Measurements from ENCODE around the gene GDAP1L1. TPM values are rescaled to one million over a fixed set of nuclear protein-coding genes. Genes with fewer than 3 reads are reported as not detected.
A peak's percentile ranks its signal among the peaks of the same experiment; 100 is the strongest.

GDAP1L1 gene
- total RNA-seq (2022) (2.5 and 4.2 TPM in 2 replicates), Bru-seq, nascent RNA (percentile 37 among the genes with signal in this experiment), BruChase-seq, experiment 1, labeled RNA remaining after a 2-hour chase (percentile 39 among the genes with signal in this experiment), BruChase-seq, experiment 2, labeled RNA remaining after a 6-hour chase (percentile 49 among the genes with signal in this experiment)
- long read RNA-seq, partial matches to known transcripts = 0 of 3 reads
- long read RNA-seq, other reads (novel, unspliced or antisense) = 3 of 3 reads

DNA sequence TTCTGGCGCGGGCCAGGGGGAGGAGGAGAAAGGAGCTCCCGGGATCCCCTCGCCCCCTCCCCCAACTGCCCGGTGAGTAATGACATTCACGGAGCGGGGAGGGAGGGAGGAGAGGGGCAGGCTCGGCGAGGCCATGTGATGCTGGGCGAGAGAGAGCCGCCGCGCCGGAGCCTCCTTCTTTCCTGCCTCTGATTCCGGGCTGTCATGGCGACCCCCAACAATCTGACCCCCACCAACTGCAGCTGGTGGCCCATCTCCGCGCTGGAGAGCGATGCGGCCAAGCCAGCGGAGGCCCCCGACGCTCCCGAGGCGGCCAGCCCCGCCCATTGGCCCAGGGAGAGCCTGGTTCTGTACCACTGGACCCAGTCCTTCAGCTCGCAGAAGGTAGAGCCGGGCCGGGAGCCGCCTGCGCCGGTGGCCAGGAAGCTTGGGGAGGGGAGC, at the start of gene GDAP1L1:
Gene GDAP1L1, plus strand, starts transcription at position 178 of the 441 bp plus-strand sequence. Its CDS starts 27 bp downstream, at position 205.
- POLR2A ChIA-PET = no interaction called here
- H3K4me3 Mint-ChIP-seq (ENCODE audit: unreplicated experiment) = no peak within 1 kb of the TSS
- no peaks in the 10 kb centered on the region for H3K27me3 ChIP-seq (replicated peaks; ENCODE audit: control insufficient read depth, insufficient read depth, low read length)

DNA sequence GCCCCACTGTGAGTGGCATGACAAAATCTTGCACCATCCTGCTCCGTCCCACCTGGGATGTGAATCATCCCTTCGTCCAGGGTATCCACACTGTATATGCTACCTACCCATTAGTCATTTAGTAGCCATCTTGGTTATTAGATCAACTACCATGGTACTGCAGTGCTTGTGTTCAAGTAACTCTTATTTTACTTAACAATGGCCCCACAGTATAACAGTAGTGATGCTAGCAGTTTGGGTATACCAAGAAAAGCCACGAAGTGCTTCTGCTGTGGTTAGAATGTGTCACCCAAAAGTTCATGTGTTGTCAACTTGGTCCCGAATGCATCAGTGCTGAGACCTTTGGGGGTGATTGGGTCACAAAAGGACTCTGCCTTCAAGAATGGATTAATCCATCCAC, 48.2 kb upstream of the GDAP1L1 start:
- no peak overlapping the region for H3K4me3 ChIP-seq (ENCODE audit: low read depth, low read length)
- Mint-ChIP-seq H3K4me3 (ENCODE audit: unreplicated experiment) (no peak overlapping the region), H3K9me3 (ENCODE audit: unreplicated experiment) (no peaks in the 10 kb centered on the region), H3K4me1 (ENCODE audit: low read depth, unreplicated experiment) (peaks cover 6% of the 10 kb centered on the region), H3K27me3 (ENCODE audit: insufficient read depth, unreplicated experiment) (no peaks in the 10 kb centered on the region), H3K36me3 (ENCODE audit: insufficient read depth, unreplicated experiment) (peaks cover 95% of the 10 kb centered on the region), H3K27ac (ENCODE audit: unreplicated experiment) (no peak overlapping the region)
- peak in 1 of 2 experiments; percentile 13 for DNase-seq
- ChIA-PET POLR2A (no interaction called here), CTCF (no interaction called here)
- peaks cover 10% of the 10 kb centered on the region for H3K36me3 ChIP-seq (ENCODE audit: control insufficient read depth, insufficient read depth, low read length)
- H3K4me1 ChIP-seq = peaks cover 2% of the 10 kb centered on the region
- TF ChIP-seq, protein P1, sequence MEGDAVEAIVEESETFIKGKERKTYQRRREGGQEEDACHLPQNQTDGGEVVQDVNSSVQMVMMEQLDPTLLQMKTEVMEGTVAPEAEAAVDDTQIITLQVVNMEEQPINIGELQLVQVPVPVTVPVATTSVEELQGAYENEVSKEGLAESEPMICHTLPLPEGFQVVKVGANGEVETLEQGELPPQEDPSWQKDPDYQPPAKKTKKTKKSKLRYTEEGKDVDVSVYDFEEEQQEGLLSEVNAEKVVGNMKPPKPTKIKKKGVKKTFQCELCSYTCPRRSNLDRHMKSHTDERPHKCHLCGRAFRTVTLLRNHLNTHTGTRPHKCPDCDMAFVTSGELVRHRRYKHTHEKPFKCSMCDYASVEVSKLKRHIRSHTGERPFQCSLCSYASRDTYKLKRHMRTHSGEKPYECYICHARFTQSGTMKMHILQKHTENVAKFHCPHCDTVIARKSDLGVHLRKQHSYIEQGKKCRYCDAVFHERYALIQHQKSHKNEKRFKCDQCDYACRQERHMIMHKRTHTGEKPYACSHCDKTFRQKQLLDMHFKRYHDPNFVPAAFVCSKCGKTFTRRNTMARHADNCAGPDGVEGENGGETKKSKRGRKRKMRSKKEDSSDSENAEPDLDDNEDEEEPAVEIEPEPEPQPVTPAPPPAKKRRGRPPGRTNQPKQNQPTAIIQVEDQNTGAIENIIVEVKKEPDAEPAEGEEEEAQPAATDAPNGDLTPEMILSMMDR (IDR thresholded peaks at IDR 0.05; ENCODE audit: insufficient read depth in 1 of 2, low read depth in 1 of 2, low read length in 1 of 2, severe bottlenecking in 1 of 2, unreplicated experiment in 1 of 2) = no peak
- no peaks in the 10 kb centered on the region for H3K9me3 ChIP-seq
- no peaks in the 10 kb centered on the region for H3K27me3 ChIP-seq (replicated peaks; ENCODE audit: control insufficient read depth, insufficient read depth, low read length)
- no TSS peak for BruUV-seq (replicated peaks)
- intact Hi-C loops (cut with micrococcal nuclease; ENCODE audit: unreplicated experiment) = no loop called here

More for the DNA sequence above, at the start of gene GDAP1L1:
- Histone ChIP-seq H3K4me1 (no peaks in the 10 kb centered on the region), H3K4me3 (ENCODE audit: low read depth, low read length) (no peak within 1 kb of the TSS), H3K9me3 (no peaks in the 10 kb centered on the region), H3K36me3 (ENCODE audit: control insufficient read depth, insufficient read depth, low read length) (no peaks in the 10 kb centered on the region)
- Mint-ChIP-seq H3K36me3 (ENCODE audit: insufficient read depth, unreplicated experiment) (no peaks in the 10 kb centered on the region), H3K27me3 (ENCODE audit: insufficient read depth, unreplicated experiment) (peaks cover 5% of the 10 kb centered on the region), H3K4me1 (ENCODE audit: low read depth, unreplicated experiment) (no peaks in the 10 kb centered on the region), H3K27ac (ENCODE audit: unreplicated experiment) (no peak within 1 kb of the TSS), H3K9me3 (ENCODE audit: unreplicated experiment) (no peaks in the 10 kb centered on the region)
- no peak for DNase-seq
- BruUV-seq (replicated peaks) = no TSS peak
- intact Hi-C loops (cut with micrococcal nuclease; ENCODE audit: unreplicated experiment) = no loop called here
- CTCF ChIA-PET = interaction anchor here (0.5 to 2.8 kb wide), 5 partner anchors 17 to 138 kb away, joined by 3 to 18 read pairs (median 7); partner anchors contain the start of gene FITM2
- TF ChIP-seq, protein P1 (IDR thresholded peaks at IDR 0.05; ENCODE audit: insufficient read depth in 1 of 2, low read depth in 1 of 2, low read length in 1 of 2, severe bottlenecking in 1 of 2, unreplicated experiment in 1 of 2) = no peak

DNA sequence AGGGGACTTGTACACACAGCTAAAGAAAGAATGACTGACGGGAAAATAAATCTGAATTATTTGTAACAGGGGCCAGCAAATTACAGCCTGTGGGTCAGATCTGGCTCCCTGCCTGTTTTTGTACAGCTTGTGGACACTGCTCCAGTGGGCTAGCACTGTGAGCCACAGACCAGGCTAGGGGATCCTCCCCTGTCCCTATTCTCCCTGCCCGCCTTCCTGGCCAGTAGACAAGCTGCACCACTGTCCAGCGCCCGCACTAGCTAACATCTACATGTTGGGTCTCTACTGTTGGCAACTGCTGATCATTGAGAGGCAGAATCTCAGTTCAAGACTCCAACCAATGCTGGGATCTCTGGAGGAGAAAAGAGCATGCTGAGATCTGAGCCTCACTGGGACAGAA, 47.2 kb upstream of the GDAP1L1 start:
- H3K4me1 ChIP-seq = peaks cover 9% of the 10 kb centered on the region
- no peak overlapping the region for H3K4me3 Mint-ChIP-seq (ENCODE audit: unreplicated experiment)
- no peak overlapping the region for H3K27ac Mint-ChIP-seq (ENCODE audit: unreplicated experiment)
- H3K27me3 Mint-ChIP-seq (ENCODE audit: insufficient read depth, unreplicated experiment) = no peaks in the 10 kb centered on the region
- intact Hi-C loops (cut with micrococcal nuclease; ENCODE audit: unreplicated experiment) = no loop called here
- TF ChIP-seq, protein P1 (IDR thresholded peaks at IDR 0.05; ENCODE audit: insufficient read depth in 1 of 2, low read depth in 1 of 2, low read length in 1 of 2, severe bottlenecking in 1 of 2, unreplicated experiment in 1 of 2) = no peak
- H3K4me3 ChIP-seq (ENCODE audit: low read depth, low read length) = no peak overlapping the region
- BruUV-seq (replicated peaks) = no TSS peak
- H3K36me3 ChIP-seq (ENCODE audit: control insufficient read depth, insufficient read depth, low read length) = peaks cover 11% of the 10 kb centered on the region
- H3K4me1 Mint-ChIP-seq (ENCODE audit: low read depth, unreplicated experiment) = peaks cover 16% of the 10 kb centered on the region
- H3K9me3 Mint-ChIP-seq (ENCODE audit: unreplicated experiment) = no peaks in the 10 kb centered on the region
- H3K9me3 ChIP-seq = no peaks in the 10 kb centered on the region
- peak in 1 of 2 experiments; percentile 38 for DNase-seq
- POLR2A ChIA-PET = no interaction called here
- peaks cover 98% of the 10 kb centered on the region for H3K36me3 Mint-ChIP-seq (ENCODE audit: insufficient read depth, unreplicated experiment)
- H3K27me3 ChIP-seq (replicated peaks; ENCODE audit: control insufficient read depth, insufficient read depth, low read length) = no peaks in the 10 kb centered on the region
- CTCF ChIA-PET = interaction anchor here (0.9 kb wide), 1 partner anchor 10 kb away, joined by 3 read pairs; no protein-coding TSS in a partner anchor
